H1 (cell line): ENCODE results near the gene P3H2. TPM values are rescaled to one million over a fixed set of nuclear protein-coding genes. Genes with fewer than 3 reads are reported as not detected.
A peak's percentile ranks its signal among the peaks of the same experiment; 100 is the strongest.

Experiments
- CTCF ChIA-PET: fragments of 300-600 bp; sonication (Branson Sonifier 250); formaldehyde crosslinking; loops from one replicate; lab custom pipeline; 2021; ENCODE audit not compliant: partially characterized antibody; lab: Charles Lee
- POLR2A ChIA-PET: fragments of 300-600 bp; sonication (Branson Sonifier 250); formaldehyde crosslinking; loops from one replicate; lab custom pipeline; 2021; ENCODE audit warnings: inconsistent platforms; ENCODE audit not compliant: partially characterized antibody; lab: Charles Lee
- DNase-seq, 2 experiments: peaks; one replicate each; pipeline versions ENCODE4 v3.0.0 to v3.0.0-alpha.2; 2010 to 2022; ENCODE audit warnings: low spot score in 2 of 2, low read depth in 1 of 2, mixed read lengths in 1 of 2
- FAIRE-seq: peaks from 2 replicates; lab custom pipeline; 2011; peaks lifted over from hg19 to GRCh38; lab: Jason Lieb, UNC
- H2AFZ ChIP-seq: 2 replicates; pipeline ENCODE4 v1.8.1; 2012; ENCODE audit warnings: low read length, inconsistent platforms
- H2AK5ac ChIP-seq: 2 replicates; pipeline ENCODE4 v1.6.1; 2013; ENCODE audit warnings: low read depth, low read length
- H2BK120ac ChIP-seq: replicated peaks from 2 replicates; pipeline ENCODE3; 2013; ENCODE audit warnings: low read depth, low read length, inconsistent platforms
- H2BK12ac ChIP-seq: 2 replicates; pipeline ENCODE4 v1.6.1; 2013; ENCODE audit warnings: low read depth, low read length
- H2BK15ac ChIP-seq: 2 replicates; pipeline ENCODE4 v1.6.1; 2013; ENCODE audit warnings: low read length
- H2BK20ac ChIP-seq: 2 replicates; pipeline ENCODE4 v1.6.1; 2013; ENCODE audit warnings: low read length
- H2BK5ac ChIP-seq: 2 replicates; pipeline ENCODE4 v1.6.1; 2013; ENCODE audit warnings: low read depth, low read length
- H3K14ac ChIP-seq: 2 replicates; pipeline ENCODE4 v1.6.1; 2013; ENCODE audit warnings: inconsistent platforms; ENCODE audit not compliant: insufficient read length
- H3K18ac ChIP-seq: 2 replicates; pipeline ENCODE4 v1.6.1; 2013; ENCODE audit warnings: low read length; ENCODE audit errors: extremely low read depth
- H3K23ac ChIP-seq: 2 replicates; pipeline ENCODE4 v1.6.1; 2013; ENCODE audit warnings: inconsistent platforms; ENCODE audit not compliant: insufficient read length
- H3K23me2 ChIP-seq: 2 replicates; pipeline ENCODE4 v1.6.1; 2013; ENCODE audit warnings: low read depth, low read length
- H3K27ac ChIP-seq: 2 replicates; pipeline ENCODE4 v1.6.1; 2011; ENCODE audit warnings: low read depth, low read length, inconsistent platforms
- H3K27me3 ChIP-seq, 4 experiments: replicated peaks in 1 of 4; 1 replicate in 1 of 4; 2 replicates in 3 of 4; pipeline versions ENCODE4 v1.6.1 to v1.8.1; 2011 to 2013; ENCODE audit warnings: low read length in 3 of 4, mild to moderate bottlenecking in 3 of 4, inconsistent platforms in 2 of 4, mixed read lengths in 2 of 4, moderate library complexity in 1 of 4; ENCODE audit not compliant: control insufficient read depth in 3 of 4, insufficient read depth in 3 of 4; ENCODE audit errors: extremely low read depth in 1 of 4
- H3K36me3 ChIP-seq, 4 experiments: 2 replicates each; pipeline versions ENCODE4 v1.6.1 to v1.8.1; 2011 to 2013; ENCODE audit warnings: mild to moderate bottlenecking in 4 of 4, low read length in 3 of 4, moderate library complexity in 2 of 4, control low read depth in 1 of 4, inconsistent platforms in 1 of 4; ENCODE audit not compliant: insufficient read depth in 4 of 4, control insufficient read depth in 2 of 4
- H3K4ac ChIP-seq: replicated peaks from 2 replicates; pipeline ENCODE3; 2013; ENCODE audit warnings: low read length, low read depth, mixed read lengths, inconsistent platforms; ENCODE audit not compliant: insufficient read length
- H3K4me1 ChIP-seq, 4 experiments: replicated peaks in 1 of 4; 1 replicate in 1 of 4; 2 replicates in 3 of 4; pipeline versions ENCODE4 v1.6.1 to v1.8.1; 2011 to 2013; ENCODE audit warnings: low read length in 3 of 4, inconsistent platforms in 2 of 4, mixed read lengths in 1 of 4; ENCODE audit not compliant: insufficient read depth in 4 of 4, control insufficient read depth in 3 of 4
- H3K4me2 ChIP-seq, 2 experiments: 2 replicates each; pipeline versions ENCODE4 v1.6.1 to v1.8.1; 2011 to 2013; ENCODE audit warnings: low read depth in 2 of 2, low read length in 2 of 2, control low read depth in 1 of 2, inconsistent platforms in 1 of 2, mild to moderate bottlenecking in 1 of 2; ENCODE audit not compliant: insufficient read depth in 1 of 2
- H3K4me3 ChIP-seq, 4 experiments: fragments of 200-600, 300-600 bp in 1 of 4; sonication (generic), shearing (Covaris generic), sonication (Bioruptor Twin) in 1 of 4; 2 replicates each; pipeline versions ENCODE4 v1.5.1 to v1.8.1; 2011 to 2016; ENCODE audit warnings: low read length in 4 of 4, low read depth in 3 of 4, control low read depth in 2 of 4, inconsistent platforms in 2 of 4, mild to moderate bottlenecking in 2 of 4, mixed read lengths in 1 of 4, moderate library complexity in 1 of 4; ENCODE audit not compliant: insufficient read depth in 2 of 4; ENCODE audit errors: extremely low read depth in 1 of 4
- H3K56ac ChIP-seq: replicated peaks from 2 replicates; pipeline ENCODE3; 2013; ENCODE audit warnings: low read depth, mild to moderate bottlenecking, mixed read lengths, low read length, inconsistent platforms; ENCODE audit not compliant: insufficient read length
- H3K79me1 ChIP-seq: 2 replicates; pipeline ENCODE4 v1.6.1; 2013; ENCODE audit warnings: low read depth, low read length, control low read depth
- H3K79me2 ChIP-seq, 2 experiments: 2 replicates each; pipeline versions ENCODE4 v1.6.1 to v1.8.1; 2012 to 2013; ENCODE audit warnings: low read length in 2 of 2, mild to moderate bottlenecking in 2 of 2, inconsistent platforms in 1 of 2; ENCODE audit not compliant: insufficient read depth in 2 of 2, control insufficient read depth in 1 of 2
- H3K9ac ChIP-seq, 4 experiments: replicated peaks in 1 of 4; 1 replicate in 1 of 4; 2 replicates in 3 of 4; pipeline versions ENCODE4 v1.6.1 to v1.8.1; 2011 to 2013; ENCODE audit warnings: low read depth in 3 of 4, low read length in 3 of 4, control low read depth in 2 of 4, mild to moderate bottlenecking in 2 of 4, moderate library complexity in 2 of 4, inconsistent platforms in 1 of 4; ENCODE audit errors: extremely low read depth in 1 of 4
- H3K9me3 ChIP-seq, 2 experiments: 2 replicates each; pipeline versions ENCODE4 v1.6.1 to v1.8.1; 2012 to 2013; ENCODE audit warnings: mild to moderate bottlenecking in 2 of 2, moderate library complexity in 2 of 2, control low read depth in 1 of 2, inconsistent platforms in 1 of 2, low read depth in 1 of 2, low read length in 1 of 2, mixed read lengths in 1 of 2; ENCODE audit not compliant: insufficient read depth in 2 of 2
- H4K20me1 ChIP-seq, 2 experiments: replicated peaks in 1 of 2; 2 replicates each; pipeline versions ENCODE3 to v1.8.1; 2011 to 2013; ENCODE audit warnings: inconsistent platforms in 2 of 2, low read length in 2 of 2, mild to moderate bottlenecking in 1 of 2; ENCODE audit not compliant: insufficient read depth in 2 of 2, control insufficient read depth in 1 of 2
- H4K5ac ChIP-seq: 2 replicates; pipeline ENCODE4 v1.6.1; 2013; ENCODE audit warnings: low read length, low read depth, mixed read lengths, inconsistent platforms; ENCODE audit not compliant: insufficient read length
- H4K8ac ChIP-seq: 2 replicates; pipeline ENCODE4 v1.8.0; 2013; ENCODE audit warnings: mild to moderate bottlenecking, moderate library complexity, low read length, inconsistent platforms; ENCODE audit not compliant: insufficient read depth; ENCODE audit errors: extremely low read depth
- H4K91ac ChIP-seq: replicated peaks from 2 replicates; pipeline ENCODE3; 2013; ENCODE audit warnings: low read length, mixed read lengths, inconsistent platforms; ENCODE audit not compliant: insufficient read length
- ATF3 ChIP-seq: IDR thresholded peaks from 2 replicates; pipeline ENCODE4 v1.6.1; 2011; ENCODE audit warnings: low read depth, mild to moderate bottlenecking, low read length; ENCODE audit not compliant: insufficient read depth
- CTBP2 ChIP-seq: IDR thresholded peaks from 2 replicates; pipeline ENCODE4 v1.7.0; 2011; ENCODE audit warnings: borderline replicate concordance, mild to moderate bottlenecking, moderate library complexity, mixed read lengths, low read length; ENCODE audit not compliant: insufficient read depth, insufficient read length
- GABPA ChIP-seq: IDR thresholded peaks from 2 replicates; pipeline ENCODE4 v1.6.1; 2011; ENCODE audit warnings: mild to moderate bottlenecking, low read length, moderate library complexity, borderline replicate concordance; ENCODE audit not compliant: insufficient read depth
- KDM1A ChIP-seq: fragments of 200-600, 300-600 bp; sonication (generic); IDR thresholded peaks from 2 replicates; pipeline ENCODE4 v1.7.1; 2016; ENCODE audit warnings: mild to moderate bottlenecking, low read length, borderline replicate concordance
- MAX ChIP-seq: IDR thresholded peaks from 2 replicates; pipeline ENCODE4 v1.6.1; 2012; ENCODE audit warnings: inconsistent platforms
- SP2 ChIP-seq: IDR thresholded peaks from 2 replicates; pipeline ENCODE4 v1.6.1; 2012; ENCODE audit warnings: mild to moderate bottlenecking, low read length, inconsistent platforms
- WGBS, 2 experiments: shearing (Covaris generic) in 1 of 2; methylation state at CpG; one replicate each; pipeline versions ENCODE4 v1.1.6 to v1.1.7; 2013 to 2015; ENCODE audit warnings: low lambda C conversion rate in 2 of 2, mixed read lengths in 2 of 2, inconsistent platforms in 1 of 2, low coverage in 1 of 2, missing lambda C conversion rate in 1 of 2; ENCODE audit not compliant: insufficient replicate concordance in 2 of 2, insufficient coverage in 1 of 2, insufficient read length in 1 of 2; ENCODE audit errors: extremely low coverage in 1 of 2, missing lambda C conversion rate in 1 of 2; 5-methylcytosine and 5-hydroxymethylcytosine counted together
- polyA plus RNA-seq, 7 experiments: library from polyadenylated mRNA; depleted of rRNA in 3 of 7; stranded (reverse) in 5 of 7; unstranded in 2 of 7; fragments of >200 nt in 5 of 7; fragments of 200-250 nt in 2 of 7; gene quantifications; 1 replicate in 5 of 7; 2 replicates in 1 of 7; 4 replicates in 1 of 7; pipeline versions ENCODE4 v1.2.1 to v1.2.3, GENCODE V29; 2011 to 2013; ENCODE audit warnings: missing spikeins in 2 of 7, mixed read lengths in 2 of 7
- total RNA-seq: library from RNA; stranded (reverse); fragmentation: NEBNext Ultra II Directional; extraction: Animal tissue kit (Norgen Biotek cat#: 25700); gene quantifications from 2 replicates; pipeline ENCODE4 v1.2.1, GENCODE V29; 2021

P3H2 gene
- total and polyA plus RNA-seq, 2 of the 8 experiments (the other 6 are each of a cell fraction or from before 2014, with no cell fraction given) = 40.5 to 60.4 TPM

GRCh38 chr3:190018460-190018859 is 102.2 kb downstream of the P3H2 start:
- Histone ChIP-seq H2BK15ac (no peak overlapping the region), H3K56ac (no peak overlapping the region), H3K27me3 (no peaks in the 10 kb centered on the region), H4K8ac (no peak overlapping the region), H3K4ac (no peak overlapping the region), H2BK120ac (no peak overlapping the region), H3K14ac (no peak overlapping the region), H3K23me2 (no peaks in the 10 kb centered on the region), H4K20me1 (no peaks in the 10 kb centered on the region), H2BK20ac (no peak overlapping the region), H3K36me3 (no peaks in the 10 kb centered on the region), H2AFZ (no peak overlapping the region), H4K91ac (no peak overlapping the region), H3K79me2 (no peaks in the 10 kb centered on the region; a peak in 1 of 4 replicates), H2BK12ac (no peak overlapping the region), H3K9ac (no peak overlapping the region), H3K27ac (no peak overlapping the region), H3K79me1 (no peaks in the 10 kb centered on the region), H3K4me1 (peaks cover 6 to 24% (median 15%) of the 10 kb centered on the region in 4 experiments; a peak in 6 of 7 replicates), H3K18ac (no peak overlapping the region), H3K23ac (no peak overlapping the region), H3K4me2 (no peak overlapping the region), H2BK5ac (no peak overlapping the region), H2AK5ac (no peak overlapping the region), H3K4me3 (no peak overlapping the region), H4K5ac (no peak overlapping the region), H3K9me3 (no peaks in the 10 kb centered on the region)
- ChIA-PET CTCF (interaction anchor here (0.6 to 1.5 kb wide), 6 partner anchors 23 to 684 kb away, joined by 3 to 5 read pairs (median 3); no protein-coding TSS in a partner anchor), POLR2A (no interaction called here)
- TF ChIP-seq GABPA (no peak), KDM1A (peak; percentile 60; the same call in 1 of the 2 replicates), ATF3 (no peak), CTBP2 (no peak), MAX (no peak), SP2 (no peak)
- FAIRE-seq (no peak), DNase-seq (no peak)
- 95% methylated on average over 1 of the region's 1 CpG; no CpG with 5 or more reads in 1 of the 2 experiments for WGBS, 2 experiments
